GM12873 (cell line): ENCODE results near the gene C11orf68.

Experiments
- CTCF ChIP-seq: IDR thresholded peaks from 2 replicates; pipeline ENCODE4 v1.5.1; 2012; ENCODE audit warnings: low read depth, mild to moderate bottlenecking, moderate library complexity, low read length, control low read depth; ENCODE audit not compliant: insufficient read depth; ENCODE audit errors: missing control alignments

Gene C11orf68

DNA sequence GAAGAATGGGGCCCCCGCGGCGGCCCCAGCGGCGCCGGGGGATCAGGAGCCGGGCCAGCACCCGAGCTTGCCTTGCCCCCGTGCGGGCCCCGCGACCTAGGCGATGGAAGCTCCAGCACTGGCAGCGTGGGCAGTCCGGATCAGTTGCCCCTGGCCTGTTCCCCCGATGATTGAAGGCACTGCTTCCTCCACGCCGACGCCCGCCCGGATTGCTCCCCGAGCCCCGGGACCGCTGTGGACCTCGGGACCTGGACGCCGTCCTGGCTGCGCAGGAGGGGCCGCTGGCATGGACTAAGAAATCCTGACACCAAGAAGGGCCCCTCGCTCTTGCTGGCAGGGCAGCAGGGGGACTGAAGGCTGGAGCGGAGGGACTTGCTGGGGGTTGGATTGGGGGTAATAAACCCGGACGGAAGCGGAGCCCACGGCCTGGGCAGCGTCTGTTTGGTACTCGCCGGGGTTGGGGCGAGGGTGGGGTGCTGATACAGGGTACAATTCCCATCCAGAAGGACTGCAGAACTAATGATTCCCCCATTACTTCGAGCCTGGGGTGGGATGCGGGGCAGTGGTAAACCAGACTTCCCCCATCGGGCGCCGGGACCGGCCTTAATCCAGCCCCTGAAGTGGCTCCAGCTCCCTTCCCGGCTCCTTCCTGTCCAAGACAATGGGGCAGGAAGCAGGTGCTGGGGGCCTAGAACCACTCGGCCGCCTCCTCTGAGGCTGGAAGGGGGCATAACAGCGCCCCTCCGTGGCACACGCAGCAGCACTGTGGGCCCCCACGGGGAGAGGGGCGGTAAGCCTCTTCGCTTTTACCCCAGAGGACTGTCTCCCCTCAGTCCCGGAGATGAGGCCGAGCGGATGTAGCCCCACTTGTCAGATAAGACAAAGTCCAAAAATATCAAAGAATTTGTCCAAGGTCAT is 27.4 kb downstream of the C11orf68 start:
- peak; percentile 67 for TF ChIP-seq CTCF

DNA sequence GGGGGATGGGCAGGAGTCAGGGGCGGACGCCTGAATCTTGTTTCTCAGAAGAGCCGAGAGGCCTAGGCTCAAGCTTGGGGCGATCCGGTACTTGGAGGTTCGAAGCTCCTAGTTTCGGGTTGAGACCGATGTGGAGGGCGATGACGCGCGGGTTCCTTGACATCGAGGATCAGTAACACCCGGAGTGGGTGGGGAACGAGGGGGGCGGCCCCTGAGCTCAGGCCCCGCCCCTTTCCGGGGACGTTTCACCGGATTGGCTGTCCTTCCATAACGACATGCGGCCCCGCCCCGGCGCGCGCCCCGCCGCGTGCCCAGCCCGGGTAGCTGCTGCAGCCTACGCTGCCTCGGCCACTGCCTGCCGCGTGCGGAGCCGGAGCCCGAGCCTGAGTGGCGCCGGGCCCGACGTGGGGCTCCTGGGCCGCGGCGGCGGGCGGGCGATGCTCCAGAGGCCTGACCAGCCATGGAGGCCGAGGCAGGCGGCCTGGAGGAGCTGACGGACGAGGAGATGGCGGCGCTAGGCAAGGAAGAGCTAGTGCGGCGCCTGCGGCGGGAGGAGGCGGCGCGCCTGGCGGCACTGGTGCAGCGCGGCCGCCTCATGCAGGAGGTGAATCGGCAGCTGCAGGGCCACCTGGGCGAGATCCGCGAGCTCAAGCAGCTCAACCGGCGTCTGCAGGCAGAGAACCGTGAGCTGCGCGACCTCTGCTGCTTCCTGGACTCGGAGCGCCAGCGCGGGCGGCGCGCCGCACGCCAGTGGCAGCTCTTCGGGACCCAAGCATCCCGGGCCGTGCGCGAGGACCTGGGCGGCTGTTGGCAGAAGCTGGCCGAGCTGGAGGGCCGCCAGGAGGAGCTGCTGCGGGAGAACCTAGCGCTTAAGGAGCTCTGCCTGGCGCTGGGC is 28.3 kb downstream of the C11orf68 start, which contains the start of gene CCDC85B:
CCDC85B (plus strand) TSS at position 350 of the 895 bp plus-strand sequence; CDS start at position 461, 111 bp downstream.
- no peak for TF ChIP-seq CTCF

DNA sequence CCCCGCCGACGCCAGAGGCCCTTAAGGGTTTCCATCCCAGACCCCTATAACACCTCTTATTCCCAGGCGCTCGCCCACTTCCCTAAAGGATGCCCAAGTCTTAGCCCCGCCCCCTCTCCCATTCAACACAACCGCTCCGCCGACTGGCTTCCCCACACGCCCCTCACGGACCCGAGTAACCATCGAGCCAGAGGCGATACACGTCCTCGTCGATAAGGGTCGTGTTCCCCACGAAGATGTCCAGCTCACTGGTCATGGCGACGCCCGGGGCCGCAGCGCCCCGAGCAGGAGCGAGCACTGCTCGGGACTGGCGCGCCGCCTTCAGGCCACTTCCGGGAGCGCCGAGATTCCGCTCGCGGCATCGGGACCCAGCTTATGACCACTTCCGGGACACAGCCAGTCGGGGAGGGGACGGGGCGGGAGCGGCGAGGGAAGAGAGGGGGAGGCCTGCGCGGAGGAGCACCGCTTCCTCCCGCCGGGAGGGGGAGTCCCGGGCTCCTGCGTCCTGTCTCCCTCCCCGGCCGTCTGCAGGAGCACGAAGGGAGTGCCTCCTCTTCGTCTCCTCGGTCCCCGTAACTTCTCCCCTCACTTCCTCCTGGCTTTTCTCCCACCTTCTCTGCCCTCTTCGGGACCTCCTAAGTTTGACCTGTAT is 30.6 kb downstream of the C11orf68 start, which contains the start of gene FIBP:
FIBP (minus strand) TSS at position 309 of the 652 bp plus-strand sequence; CDS start at position 256, 53 bp downstream.
- peak; percentile 79 for TF ChIP-seq CTCF

GRCh38 chr11:65887723-65888162 is 31.1 kb downstream of the C11orf68 start:
- TF ChIP-seq CTCF, result no peak

GRCh38 chr11:65886826-65887722 is 31.8 kb downstream of the C11orf68 start:
- no peak for TF ChIP-seq CTCF

- TF ChIP-seq CTCF, result no peak
Observed at GRCh38 chr11:65885808-65886536, 32.9 kb downstream of the C11orf68 start.
